ENCODE data around the gene TMUB1.

TMUB1 gene

DNA sequence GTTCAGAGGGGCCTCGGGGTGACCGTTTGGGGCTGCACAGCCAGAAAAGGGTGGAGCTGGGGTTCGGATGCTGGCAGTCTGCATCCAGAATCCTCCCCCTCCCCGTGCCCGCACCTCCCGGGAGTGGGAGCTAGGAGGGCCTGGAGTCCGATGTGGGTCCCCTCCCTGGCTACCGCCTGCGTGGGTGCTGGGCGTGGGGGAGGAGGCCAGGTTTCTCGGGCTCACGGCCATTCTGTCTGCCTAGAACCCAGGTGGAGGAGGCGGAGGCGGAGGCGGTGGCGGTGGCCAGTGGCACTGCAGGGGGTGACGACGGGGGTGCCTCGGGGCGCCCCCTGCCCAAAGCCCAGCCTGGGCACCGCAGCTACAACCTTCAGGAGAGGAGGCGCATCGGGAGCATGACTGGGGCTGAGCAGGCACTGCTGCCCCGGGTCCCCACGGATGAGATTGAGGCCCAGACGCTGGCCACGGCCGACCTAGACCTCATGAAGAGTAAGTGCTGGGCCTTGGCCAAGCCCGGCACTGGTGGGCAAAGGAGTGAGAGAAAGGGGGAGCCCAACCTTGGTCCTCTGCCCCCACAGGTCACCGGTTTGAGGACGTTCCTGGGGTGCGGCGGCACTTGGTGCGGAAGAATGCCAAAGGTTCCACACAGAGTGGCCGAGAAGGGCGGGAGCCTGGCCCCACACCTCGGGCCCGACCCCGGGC lies 16.9 kb downstream of the TMUB1 start:
- no peak for DNase-seq

GRCh38 chr7:151065516-151065915 lies 17.8 kb downstream of the TMUB1 start:
- DNase-seq: no peak

DNA sequence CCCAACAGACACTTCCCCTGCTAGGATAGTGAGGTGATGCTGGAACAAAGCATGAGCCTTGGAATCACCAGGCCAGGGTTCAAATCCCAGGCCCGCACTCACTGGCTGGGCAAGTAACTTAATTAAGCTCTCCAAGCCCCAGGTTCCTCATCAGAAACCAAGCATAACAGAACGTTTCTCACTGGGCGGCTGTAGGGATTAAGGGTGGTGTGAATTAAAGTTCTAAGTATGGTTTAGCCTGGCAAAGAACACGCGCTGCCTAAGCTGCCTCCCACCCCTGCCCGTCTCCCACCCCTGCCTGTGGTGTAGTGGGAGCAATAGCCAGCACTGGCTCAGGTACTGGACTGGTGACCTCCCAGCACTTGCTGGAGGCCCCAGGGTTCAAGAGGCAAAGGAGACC lies 18.3 kb downstream of the TMUB1 start:
- no peak for DNase-seq

DNA sequence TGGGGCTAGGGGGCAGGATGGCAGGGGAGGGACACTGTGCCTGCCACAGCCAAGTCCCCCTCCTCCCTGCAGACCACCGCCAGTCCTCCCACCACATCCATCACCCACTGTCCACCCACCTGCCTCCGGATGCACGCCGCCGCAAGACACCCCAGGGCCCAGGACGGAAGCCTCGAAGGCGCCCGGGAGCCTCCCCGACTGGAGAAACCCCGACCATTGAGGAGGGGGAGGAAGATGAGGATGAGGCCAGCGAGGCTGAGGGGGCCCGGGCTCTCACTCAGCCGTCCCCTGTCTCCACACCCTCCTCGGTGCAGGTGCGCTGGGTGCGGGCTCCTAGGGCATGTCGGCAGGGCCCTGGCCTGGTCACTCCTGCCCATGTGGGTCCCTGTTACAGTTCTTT lies 18.8 kb downstream of the TMUB1 start:
- no peak for DNase-seq

- DNase-seq: no peak
Observed at GRCh38 chr7:151063212-151063561, 20.1 kb downstream of the TMUB1 start.

DNA sequence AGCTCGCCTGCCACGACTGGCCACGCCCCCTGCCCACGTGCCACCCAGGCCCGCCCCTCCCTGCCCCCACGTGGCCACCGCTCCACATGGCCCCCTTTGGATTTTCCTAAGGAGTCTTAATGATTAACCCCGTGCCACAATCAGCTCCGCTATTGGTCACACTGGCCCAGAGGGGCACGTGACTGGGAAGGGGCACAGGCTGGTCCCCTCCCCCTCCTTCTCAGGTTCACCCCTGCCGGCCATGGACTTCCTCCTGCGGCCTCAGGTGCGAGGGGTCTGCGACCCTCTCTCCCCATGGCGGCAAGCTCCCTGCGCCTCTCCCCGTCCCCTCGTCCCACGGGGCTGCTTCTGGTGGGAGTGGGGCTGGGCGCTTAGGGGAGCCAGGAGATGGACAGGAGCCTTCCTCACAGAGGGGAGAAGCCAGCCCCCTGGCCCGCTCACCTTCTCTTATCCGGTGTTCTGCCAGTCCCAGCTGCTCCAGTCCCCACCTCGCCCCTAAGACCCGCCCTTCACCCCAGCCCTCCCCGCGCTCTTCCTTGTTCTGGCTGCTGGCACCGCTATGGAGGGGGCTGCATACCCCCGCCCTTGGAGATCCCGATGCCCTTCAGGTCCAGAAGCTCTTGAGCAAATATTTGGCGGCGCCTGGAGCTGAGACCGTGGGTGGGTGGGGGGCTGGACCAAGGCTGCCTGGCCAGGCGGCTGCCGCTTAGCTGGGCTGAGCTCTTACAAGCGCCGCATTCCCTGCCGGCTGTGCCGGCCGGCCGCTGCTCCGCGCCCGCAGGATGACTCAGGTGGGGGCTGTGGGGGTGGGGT lies 20.7 kb downstream of the TMUB1 start:
- DNase-seq: no peak

DNA sequence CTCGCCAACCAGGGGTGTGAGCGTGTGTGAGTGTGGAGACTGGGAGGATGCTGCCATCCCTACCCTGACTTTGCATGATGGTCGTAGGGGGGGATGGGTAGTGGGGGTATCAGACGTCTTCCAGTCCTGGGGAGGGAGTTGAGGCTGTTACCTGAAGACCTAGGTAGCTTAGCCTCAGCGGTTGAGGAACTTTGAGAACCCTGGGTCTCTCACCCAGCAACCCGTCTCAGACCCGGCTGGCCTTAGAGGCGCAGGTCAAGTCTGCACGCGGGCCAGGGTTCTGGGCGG lies 21.2 kb downstream of the TMUB1 start:
- DNase-seq: no peak

GRCh38 chr7:151061213-151062110 lies 21.8 kb downstream of the TMUB1 start:
- DNase-seq: no peak

DNA sequence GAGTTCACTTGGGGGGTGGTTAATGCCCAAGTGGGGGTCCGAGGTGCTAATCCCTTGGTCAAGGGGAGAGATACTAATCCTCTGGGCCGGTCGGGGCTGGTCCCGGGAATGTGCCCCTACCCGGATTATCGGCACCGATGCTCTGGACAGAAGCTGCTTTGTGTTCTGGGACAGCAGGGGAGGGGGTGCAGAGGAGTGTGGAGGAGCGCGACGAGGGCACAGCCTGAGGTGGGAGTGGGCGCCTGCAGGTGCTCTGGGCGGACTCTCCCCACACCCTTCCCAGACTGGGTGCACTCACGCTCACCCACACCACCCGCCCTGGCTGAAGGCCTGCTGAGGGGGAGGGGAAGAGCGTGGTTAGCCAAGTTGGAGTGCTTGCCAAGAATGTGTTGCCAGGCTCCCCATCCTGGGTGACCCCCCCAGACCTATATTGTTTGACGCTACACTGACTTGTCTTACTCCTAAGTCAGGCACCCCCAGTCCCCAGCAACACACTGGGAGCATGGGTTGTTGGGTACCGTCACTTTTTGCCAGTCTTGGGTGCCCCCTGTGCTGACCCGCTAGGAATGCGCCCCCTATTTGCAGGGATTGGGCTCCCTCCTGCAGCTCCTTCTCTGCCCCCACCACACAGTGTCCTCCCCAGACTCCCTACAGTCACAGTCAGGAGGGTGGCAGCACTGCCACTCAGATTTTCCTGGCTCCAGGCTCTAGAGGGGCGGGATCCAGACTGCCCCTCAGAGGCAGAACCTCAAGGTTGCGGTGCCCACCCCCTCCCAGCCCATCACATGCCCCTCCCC lies 22.7 kb downstream of the TMUB1 start:
- DNase-seq: no peak

- DNase-seq: no peak
Observed at GRCh38 chr7:151060113-151060415, 23.2 kb downstream of the TMUB1 start.

DNA sequence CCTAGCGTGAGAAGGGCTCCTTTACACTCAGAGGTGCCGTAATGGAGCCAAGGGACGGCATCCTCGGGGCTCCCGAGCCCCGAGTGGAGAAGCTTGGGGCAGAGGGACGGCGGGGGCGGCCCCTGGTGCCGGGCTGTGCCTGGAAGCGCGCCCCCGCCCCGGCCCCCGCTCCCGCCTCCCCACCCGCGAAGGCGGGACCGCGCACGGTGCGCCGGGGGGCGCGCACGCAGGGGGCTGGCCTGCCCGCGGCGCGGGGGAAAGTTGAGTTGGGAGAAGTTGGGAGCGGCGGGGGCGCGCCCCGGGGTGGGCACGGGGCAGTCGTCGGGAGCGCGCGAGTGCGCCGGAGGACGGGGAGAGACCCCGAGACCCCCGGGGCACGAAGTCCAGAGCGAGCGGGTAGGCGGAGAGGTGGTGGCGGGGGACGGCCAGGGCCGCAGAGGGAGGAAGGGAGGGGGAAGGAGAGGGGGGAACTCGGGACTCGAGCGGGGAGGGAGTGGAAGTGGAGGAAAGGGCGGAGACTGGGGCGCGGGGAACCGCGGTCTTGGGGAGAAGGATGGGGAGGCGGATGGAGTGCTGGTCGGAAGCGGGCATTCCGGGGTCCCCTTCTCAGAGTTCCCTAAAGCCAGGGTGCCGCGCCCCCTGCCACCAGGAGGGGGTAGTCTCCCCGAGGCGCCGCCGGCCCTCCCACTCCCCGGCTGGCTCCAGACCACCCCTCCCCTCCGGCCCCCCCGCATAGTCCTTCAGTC lies 23.8 kb downstream of the TMUB1 start, which contains the start of gene SLC4A2:
TSS of gene SLC4A2 (plus strand) at position 223 of the 746 bp plus-strand sequence. CDS start 2,399 bp downstream, outside the sequence.
- peak; percentile 61 to 63 for DNase-seq

- DNase-seq: no peak
Observed at GRCh38 chr7:151058781-151059366, 24.4 kb downstream of the TMUB1 start.

DNA sequence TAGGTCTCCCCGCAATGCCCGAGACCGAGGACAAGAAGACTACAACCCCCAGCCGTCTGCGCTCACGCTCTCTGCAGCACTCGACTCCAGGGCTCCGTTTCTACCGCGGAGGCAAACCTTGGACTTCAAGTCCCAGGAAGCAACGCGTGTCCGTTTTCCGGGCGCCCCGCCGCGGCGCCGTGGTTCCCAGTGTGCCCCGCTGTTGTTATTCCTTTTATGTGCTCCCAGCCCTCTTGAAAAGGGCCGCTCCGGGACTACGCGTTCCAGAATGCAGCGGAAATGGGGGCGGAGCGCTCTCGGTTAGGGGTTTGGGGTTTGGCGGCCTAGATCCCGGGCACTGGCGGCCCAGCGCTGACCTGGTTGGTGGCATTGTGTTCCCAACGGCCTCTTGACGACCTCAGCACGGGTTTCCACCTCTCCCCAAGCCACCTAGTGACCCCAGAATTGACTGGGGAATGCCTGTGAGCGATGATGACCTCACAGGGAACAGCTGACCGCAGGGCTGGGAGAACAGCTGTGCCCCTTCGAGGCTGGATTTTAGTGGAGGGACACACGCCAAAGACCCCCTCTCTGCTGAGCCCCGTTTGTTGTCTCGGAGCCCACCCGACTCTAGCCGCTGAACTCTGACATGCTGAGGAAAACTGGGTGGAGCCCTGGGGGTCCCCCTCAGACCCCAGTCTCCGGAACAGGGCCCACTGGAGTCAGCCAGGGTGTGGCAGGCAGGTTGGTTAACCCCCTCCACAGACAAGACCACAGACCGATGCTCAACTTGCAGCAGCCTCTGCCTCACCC lies 25.1 kb downstream of the TMUB1 start:
- DNase-seq: peak; percentile 97

DNA sequence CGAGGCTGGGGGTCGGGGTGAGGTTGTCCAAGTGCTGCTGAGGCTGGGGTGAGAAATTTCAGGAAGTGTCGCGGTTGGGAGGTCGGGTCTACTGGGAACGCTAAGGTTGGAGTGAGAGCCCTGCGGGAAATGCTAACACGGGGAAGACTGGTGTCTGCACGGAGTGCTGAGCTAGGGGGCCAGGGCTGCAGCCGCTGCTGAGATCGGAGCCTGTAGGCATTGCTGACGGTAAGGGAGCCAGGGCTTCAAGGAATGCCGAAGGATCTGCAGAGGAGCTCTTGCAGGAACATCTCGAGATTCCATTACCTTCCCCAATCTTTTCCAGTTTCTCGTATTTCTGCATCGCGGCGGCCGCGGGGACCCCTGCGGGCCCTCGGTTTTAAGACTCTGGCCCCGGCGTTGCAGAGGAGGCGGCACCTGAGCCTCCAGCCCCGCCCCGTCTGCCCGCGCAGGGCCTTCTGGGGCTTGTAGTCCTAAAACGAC lies 25.7 kb downstream of the TMUB1 start, which contains the start of gene CDK5:
TSS of gene CDK5 (minus strand) at position 392 of the 483 bp plus-strand sequence. CDS start at position 343, 49 bp downstream.
- DNase-seq: no peak

DNA sequence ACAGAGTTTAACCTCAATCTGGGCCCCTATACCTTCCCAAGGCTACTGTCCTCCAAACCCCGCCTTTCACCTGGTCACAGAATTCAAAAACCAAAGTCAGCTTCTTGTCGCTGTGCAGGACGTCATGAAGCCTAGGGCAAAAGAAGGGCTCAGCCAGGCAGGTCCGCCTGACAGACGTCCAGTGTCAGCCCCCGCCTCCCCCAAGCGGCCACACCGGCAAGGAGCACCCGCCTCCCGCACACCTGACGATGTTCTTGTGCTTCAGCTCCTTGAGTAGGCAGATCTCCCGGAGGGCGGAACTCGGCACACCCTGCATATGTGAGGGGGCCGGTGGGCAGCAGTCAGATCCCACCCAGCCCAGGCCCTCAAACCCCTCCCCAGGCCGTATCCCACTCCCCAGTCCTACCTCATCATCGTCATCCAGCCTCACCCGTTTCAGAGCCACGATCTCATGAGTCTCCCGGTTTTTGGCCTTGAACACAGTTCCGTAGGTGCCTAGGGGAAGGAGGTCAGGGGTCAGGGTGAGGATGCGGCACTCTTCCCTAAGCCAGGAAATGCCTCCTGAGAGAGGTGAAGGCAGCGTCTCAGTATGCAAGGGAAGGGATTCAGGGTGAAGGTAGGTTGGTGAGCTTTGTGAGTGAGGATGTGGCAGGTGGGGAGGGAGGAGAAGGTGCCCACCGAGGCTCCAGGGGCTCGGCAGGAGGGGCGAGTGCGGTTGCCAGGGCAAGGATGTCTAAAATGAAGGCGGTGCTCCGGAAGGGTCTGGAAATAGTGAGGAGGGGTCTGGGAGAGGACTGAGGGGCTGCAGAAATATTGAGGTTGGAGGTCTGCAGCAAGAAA lies 26.4 kb downstream of the TMUB1 start:
- no peak for DNase-seq

DNA sequence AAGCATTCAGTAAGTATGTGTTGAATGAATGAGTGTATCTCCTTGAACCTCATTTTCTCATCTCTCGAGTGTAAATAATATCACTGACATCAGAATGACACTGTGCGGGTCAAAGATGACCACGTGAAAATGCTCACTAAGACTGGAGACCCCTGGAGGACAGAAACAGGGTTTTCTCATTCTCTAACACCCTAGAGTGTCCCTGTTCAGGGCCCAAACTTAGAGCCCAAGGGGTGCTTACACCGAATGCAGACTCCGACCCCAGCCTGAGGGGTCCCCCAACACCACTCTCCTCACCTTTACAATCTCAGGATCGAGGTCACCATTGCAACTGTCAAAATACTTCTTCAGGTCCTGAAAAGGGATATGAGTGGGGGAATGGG lies 27.0 kb downstream of the TMUB1 start:
- no peak for DNase-seq

- DNase-seq: no peak
Observed at GRCh38 chr7:151053751-151054150, 29.5 kb downstream of the TMUB1 start.

GRCh38 chr7:151053096-151053495 lies 30.2 kb downstream of the TMUB1 start:
- DNase-seq: no peak

DNA sequence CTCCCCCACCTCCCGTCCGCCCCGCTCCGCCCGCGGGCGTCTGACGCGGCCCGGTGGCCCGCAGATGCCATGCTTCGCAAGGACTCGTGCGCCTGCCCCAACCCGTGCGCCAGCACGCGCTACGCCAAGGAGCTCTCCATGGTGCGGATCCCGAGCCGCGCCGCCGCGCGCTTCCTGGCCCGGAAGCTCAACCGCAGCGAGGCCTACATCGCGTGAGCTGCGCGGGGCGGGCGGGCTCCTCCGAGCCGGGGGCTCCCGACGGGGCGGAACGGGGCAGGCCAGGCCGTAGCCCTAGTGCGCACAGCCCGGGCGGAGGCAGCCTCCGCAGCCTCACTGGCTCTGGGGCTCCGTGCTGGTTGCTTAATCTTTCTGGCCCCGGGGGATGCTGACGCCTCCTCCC lies 32.2 kb downstream of the TMUB1 start:
- peak; percentile 28 to 33 for DNase-seq

Data from activated CD4-positive, alpha-beta T cell treated with anti-CD3 and anti-CD28 coated beads, Interleukin-2, amount 50 U/mL, for 4 hours (primary cell).